Liver (tissue), 3 donors: Measurements from ENCODE around the gene RAD9B.

Experiments used
- ATF3 ChIP-seq: IDR thresholded peaks from 2 replicates; pipeline ENCODE4 v1.6.1; 2016; ENCODE audit warnings: antibody characterized with exemption
- CTCF ChIP-seq: fragments of 150-350 bp; IDR thresholded peaks from 2 replicates; pipeline ENCODE4 v1.5.1; 2017; ENCODE audit warnings: improper control_type of control experiment, low read depth, low read length; ENCODE audit not compliant: missing input control
- JUND ChIP-seq, 2 donors: IDR thresholded peaks; 2 replicates each; pipeline ENCODE4 v1.6.1; 2016; ENCODE audit warnings: antibody characterized with exemption in 2 of 2
- MAX ChIP-seq: IDR thresholded peaks from 2 replicates; pipeline ENCODE4 v1.6.1; 2016; ENCODE audit warnings: antibody characterized with exemption
- RAD21 ChIP-seq, 2 donors: IDR thresholded peaks; 2 replicates each; pipeline ENCODE4 v1.6.1; 2016; ENCODE audit warnings: antibody characterized with exemption in 2 of 2, mild to moderate bottlenecking in 2 of 2
- REST ChIP-seq: IDR thresholded peaks from 2 replicates; pipeline ENCODE4 v1.6.1; 2016; ENCODE audit warnings: antibody characterized with exemption, mild to moderate bottlenecking
- RXRA ChIP-seq, 2 donors: IDR thresholded peaks; 2 replicates each; pipeline ENCODE4 v1.6.1; 2017 to 2018; ENCODE audit warnings: antibody characterized with exemption in 2 of 2, mild to moderate bottlenecking in 1 of 2
- SP1 ChIP-seq: IDR thresholded peaks from 2 replicates; pipeline ENCODE4 v1.6.1; 2018; ENCODE audit warnings: antibody characterized with exemption, mild to moderate bottlenecking
- donor health status: healthy.
- donor health status: healthy.

- TF ChIP-seq CTCF (no peak), RAD21 (IDR thresholded peaks at IDR 0.05) (no peak), ATF3 (no peak), REST (no peak), MAX (no peak), JUND (IDR thresholded peaks at IDR 0.05) (no peak), RXRA (IDR thresholded peaks at IDR 0.05) (no peak), SP1 (no peak)
Observed at GRCh38 chr12:110503432-110503831, 1.3 kb downstream of the RAD9B start.
